Testis (tissue), 2 donors: ENCODE data around the gene CFAP410.

ENCODE experiments used
- CTCF ChIP-seq, 3 experiments: fragments of 450-650 bp in 2 of 3; fragments of 200-600 bp in 1 of 3; sonication (generic) in 1 of 3; IDR thresholded peaks; one replicate each; pipeline ENCODE4 v1.5.1; 2016 to 2019; ENCODE audit warnings: antibody characterized with exemption in 3 of 3, mild to moderate bottlenecking in 2 of 3, moderate library complexity in 1 of 3
- POLR2A ChIP-seq: fragments of 450-650 bp; IDR thresholded peaks from one replicate; pipeline ENCODE4 v1.6.1; 2017; ENCODE audit warnings: antibody characterized with exemption, mild to moderate bottlenecking, moderate library complexity

- TF ChIP-seq CTCF (IDR thresholded peaks at IDR 0.05) = no peak
- no peak for TF ChIP-seq POLR2A
Measured at GRCh38 chr21:44376606-44377005, 37.4 kb upstream of the CFAP410 start.
